ENCODE data around the gene DAPK3.

DNA sequence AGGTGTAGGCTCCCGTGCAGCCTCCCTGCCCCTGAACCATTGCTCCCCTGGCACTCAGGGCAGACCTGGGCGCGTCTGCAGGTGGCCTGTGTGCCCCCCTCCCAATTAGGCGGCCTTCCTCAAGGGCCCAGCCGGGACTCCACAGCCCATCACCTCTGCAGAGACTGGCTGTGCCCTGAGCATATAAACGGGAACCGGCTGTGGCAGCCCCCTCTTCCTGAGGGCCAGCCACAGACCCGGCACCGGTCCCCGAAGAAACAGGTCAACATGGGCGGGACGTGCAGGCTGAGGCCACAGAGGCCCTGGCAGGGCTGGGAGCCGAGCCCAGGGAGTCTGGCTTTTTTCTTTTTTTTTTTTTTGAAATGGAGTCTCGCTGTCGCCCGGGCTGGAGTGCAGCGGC, 48.7 kb upstream of the DAPK3 start:
- TF ChIP-seq, protein P1, sequence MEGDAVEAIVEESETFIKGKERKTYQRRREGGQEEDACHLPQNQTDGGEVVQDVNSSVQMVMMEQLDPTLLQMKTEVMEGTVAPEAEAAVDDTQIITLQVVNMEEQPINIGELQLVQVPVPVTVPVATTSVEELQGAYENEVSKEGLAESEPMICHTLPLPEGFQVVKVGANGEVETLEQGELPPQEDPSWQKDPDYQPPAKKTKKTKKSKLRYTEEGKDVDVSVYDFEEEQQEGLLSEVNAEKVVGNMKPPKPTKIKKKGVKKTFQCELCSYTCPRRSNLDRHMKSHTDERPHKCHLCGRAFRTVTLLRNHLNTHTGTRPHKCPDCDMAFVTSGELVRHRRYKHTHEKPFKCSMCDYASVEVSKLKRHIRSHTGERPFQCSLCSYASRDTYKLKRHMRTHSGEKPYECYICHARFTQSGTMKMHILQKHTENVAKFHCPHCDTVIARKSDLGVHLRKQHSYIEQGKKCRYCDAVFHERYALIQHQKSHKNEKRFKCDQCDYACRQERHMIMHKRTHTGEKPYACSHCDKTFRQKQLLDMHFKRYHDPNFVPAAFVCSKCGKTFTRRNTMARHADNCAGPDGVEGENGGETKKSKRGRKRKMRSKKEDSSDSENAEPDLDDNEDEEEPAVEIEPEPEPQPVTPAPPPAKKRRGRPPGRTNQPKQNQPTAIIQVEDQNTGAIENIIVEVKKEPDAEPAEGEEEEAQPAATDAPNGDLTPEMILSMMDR (conservative IDR thresholded peaks at IDR 0.05): no peak
- no peak for TF ChIP-seq EZH2 (IDR thresholded peaks at IDR 0.05; ENCODE audit: low read depth)

Data from PC-9 (cell line).